GM21529 (cell line): ENCODE measurements around the gene MT4.

Experiments used
- ATAC-seq: cut with Tn5 transposase; IDR thresholded peaks from one replicate; pipeline ENCODE4 v1.9.1; 2021; ENCODE audit not compliant: unreplicated experiment

MT4 gene

GRCh38 chr16:56564793-56565477, at the start of gene MT4:
MT4 (plus strand) TSS chr16:56565073; CDS start chr16:56565129, 56 bp downstream.
- no peak for ATAC-seq

- ATAC-seq = no peak
Observed at GRCh38 chr16:56515665-56516064, 49.2 kb upstream of the MT4 start.

GRCh38 chr16:56517206-56517605, 47.7 kb upstream of the MT4 start:
- no peak for ATAC-seq

GRCh38 chr16:56518425-56518824, 46.4 kb upstream of the MT4 start:
- no peak for ATAC-seq

- ATAC-seq = peak; percentile 88
Observed at GRCh38 chr16:56519459-56520250, 45.2 kb upstream of the MT4 start, which contains the start of gene BBS2. BBS2 (minus strand) TSS chr16:56520024; CDS start chr16:56519862, 162 bp downstream.

DNA sequence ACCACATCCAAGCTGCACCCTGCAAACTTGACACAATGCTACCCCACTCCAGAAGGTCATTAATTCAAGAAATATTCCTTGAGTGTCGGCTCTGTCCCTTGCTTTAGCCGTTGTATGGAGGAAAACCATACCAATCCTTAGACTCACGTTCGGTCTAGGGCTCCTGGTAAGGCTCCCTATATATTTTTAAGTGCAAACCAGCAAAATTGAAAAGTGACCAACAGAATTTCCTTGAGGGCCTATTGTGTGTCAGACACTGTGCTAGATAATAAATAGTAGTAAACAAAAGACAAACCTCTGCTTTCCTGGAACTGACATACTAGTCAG, 44.7 kb upstream of the MT4 start:
- ATAC-seq = no peak

- no peak for ATAC-seq
Observed at GRCh38 chr16:56525236-56525635, 39.6 kb upstream of the MT4 start.

DNA sequence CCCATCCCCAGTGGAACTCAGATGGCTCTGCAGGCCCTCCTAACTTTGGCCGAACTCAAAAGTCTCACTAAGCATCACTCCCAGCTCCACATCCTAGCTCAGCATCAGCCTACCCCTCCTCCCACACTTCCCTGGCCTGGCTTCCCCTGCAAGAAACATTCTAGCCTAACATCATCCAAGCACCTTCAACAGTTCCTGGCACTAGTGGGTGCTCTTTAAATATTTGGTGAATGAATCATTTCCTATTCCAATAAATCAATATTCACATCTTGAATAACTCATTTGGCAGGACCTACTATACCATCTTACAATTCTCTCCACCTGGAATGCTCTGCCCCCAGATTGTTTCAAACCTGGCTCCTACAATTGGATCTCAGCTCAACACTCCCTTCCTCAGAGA, 34.0 kb upstream of the MT4 start:
- ATAC-seq = no peak

DNA sequence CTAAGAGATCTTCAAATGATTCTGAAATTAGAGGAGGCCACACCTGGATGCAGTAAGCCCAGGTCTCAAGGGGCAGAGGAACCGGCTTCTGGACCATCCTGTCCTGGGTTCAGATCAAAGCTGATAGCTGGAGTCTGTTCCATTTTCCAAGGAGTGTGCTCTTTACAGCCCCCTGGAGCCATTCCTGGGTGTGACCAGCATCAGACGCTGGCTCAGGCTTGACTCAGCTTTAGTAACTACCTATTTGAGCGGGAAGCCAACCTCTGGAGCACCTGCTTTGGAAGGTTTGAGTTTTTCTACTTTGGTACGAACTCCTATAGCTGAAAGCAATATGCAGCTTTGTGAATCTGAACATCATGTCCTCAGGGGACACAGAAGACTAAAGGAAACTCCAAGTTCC, 32.2 kb upstream of the MT4 start:
- ATAC-seq = no peak

- no peak for ATAC-seq
Observed at GRCh38 chr16:56534847-56535383, 30.0 kb upstream of the MT4 start.

DNA sequence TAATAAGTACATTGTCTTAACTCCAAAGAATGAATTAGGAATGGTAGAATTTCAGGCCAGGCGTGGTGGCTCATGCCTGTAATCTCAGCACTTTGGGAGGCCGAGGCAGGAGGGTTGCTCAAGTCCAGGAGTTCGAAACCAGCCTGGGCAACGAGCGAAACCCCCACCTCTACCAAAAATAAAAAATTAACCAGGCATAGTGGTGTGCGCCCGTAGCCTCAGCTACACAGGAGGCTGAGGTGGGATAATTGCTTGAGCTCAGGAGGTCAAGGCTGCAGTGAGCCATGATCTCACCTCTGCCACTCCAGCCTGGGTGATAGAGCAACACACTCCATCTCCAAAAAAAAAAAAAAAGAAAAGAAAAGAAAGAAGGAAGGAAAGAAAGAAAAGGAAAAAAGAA, 26.5 kb upstream of the MT4 start:
- no peak for ATAC-seq

DNA sequence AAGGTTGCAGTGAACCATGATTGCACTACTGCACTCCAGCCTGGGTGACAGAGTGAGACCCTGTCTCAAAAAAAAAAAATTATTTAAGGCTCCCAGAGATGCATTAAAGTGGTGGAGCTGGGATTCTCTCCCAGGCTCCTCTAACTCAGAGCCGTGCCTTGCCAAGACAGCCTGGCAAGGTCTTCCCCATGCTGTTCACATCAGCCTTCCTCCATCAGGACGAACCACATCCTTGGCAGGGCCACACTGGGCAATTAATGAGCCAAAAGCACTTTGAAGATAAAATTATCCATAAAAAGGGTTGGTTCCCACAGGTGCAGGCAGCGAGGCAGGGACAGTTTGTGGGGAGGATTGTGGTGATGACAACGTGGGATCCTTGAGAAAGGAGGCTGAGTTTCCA, 25.2 kb upstream of the MT4 start:
- no peak for ATAC-seq

- ATAC-seq = no peak
Observed at GRCh38 chr16:56542039-56542438, 22.8 kb upstream of the MT4 start.

- ATAC-seq = no peak
Observed at GRCh38 chr16:56547120-56547948, 17.5 kb upstream of the MT4 start.

- no peak for ATAC-seq
Observed at GRCh38 chr16:56547949-56548567, 16.8 kb upstream of the MT4 start.

- ATAC-seq = no peak
Observed at GRCh38 chr16:56549161-56549560, 15.7 kb upstream of the MT4 start.

DNA sequence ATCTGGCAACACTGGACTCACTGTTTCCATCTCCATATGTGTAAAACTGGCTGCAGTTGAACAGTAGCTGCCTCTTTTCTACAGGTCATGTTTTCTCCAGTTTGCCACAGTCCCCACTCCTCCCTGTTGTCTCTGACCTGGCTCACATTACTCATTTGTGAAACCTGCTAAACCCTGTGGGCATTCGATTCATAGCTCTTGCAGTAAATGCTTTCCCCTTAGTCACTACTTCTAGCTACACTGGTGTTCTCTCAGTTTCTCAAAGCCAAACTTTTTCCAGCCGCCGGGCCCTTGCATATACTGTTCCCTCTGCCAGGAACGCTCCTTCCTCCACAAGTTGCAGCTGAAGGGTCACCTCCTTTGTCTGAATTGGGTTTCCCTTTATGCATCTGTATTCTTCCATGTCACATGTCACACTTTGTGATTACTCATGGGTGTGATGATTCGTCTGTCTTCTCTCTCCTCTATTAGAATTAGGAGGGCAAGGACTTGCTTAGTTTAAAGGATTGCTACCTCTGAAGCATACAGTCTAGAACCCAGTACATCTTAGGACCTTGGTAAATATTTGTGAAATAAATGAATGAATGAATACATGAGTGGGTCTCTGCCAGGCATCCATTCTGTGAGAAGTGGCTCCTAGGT, 15.0 kb upstream of the MT4 start:
- no peak for ATAC-seq

DNA sequence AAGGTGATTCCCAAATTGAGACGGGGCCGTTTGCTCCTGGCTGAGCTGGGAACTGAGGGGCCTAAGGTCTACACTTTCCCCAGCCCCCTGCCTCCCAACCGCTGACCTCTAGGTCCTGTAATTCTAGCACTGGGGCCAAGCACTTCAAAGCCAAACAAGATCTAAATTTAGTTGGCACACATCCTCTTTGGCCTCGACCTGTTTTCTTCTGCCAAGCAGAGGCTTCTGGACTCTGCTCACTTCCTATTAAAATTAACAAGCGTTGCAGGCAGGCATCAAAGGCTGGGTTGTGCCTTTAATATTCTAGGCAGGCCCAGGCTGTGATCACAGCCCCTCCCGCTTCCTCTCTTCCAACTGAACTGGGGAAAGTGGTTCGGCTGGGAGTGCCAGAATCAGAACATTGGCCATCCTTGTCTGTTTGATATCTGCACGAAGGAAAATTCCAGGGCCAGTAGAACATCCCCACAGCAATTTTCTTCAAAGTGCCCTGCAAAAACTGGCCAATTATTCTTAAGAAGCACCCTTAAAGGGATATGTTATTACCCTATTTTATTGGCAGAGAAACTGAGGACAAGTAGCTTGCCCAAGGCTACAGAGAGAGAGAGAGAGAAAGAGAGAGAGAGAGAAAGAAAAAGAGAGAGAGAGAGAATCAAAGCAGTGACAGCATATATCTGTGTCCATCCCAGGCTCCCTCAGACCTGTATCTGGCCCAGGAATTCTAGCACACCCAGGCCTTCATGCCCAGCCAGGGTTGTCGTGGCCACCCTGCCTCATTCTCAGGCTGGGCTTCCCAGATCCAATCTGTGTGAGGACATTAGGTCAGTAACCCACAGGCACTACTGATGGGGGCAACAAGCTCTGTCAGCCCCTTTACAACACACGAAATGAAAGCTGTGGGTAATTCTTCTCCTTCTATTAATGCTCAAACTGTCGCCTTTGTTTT, 12.8 kb upstream of the MT4 start:
- no peak for ATAC-seq

- no peak for ATAC-seq
Observed at GRCh38 chr16:56554441-56554840, 10.4 kb upstream of the MT4 start.
